Endothelial cell of umbilical vein (primary cell): Measurements from ENCODE around the gene NUTM1. TPM values are rescaled to one million over a fixed set of nuclear protein-coding genes. Genes with fewer than 3 reads are reported as not detected.

Experiments used
- BruUV-seq: library from RNA; stranded (reverse); fragments of 400-500 nt; replicated peaks from 2 replicates; lab custom pipeline; 2021; lab: Mats Ljungman, UMichigan
- CTCF ChIA-PET: fragments of 300-600, 350-600 bp; sonication (Branson Sonifier 250); formaldehyde crosslinking; loops from one replicate; lab custom pipeline; 2021; ENCODE audit warnings: antibody characterized with exemption, inconsistent platforms; lab: Charles Lee
- POLR2A ChIA-PET: fragments of 300-600, 350-600 bp; sonication (Branson Sonifier 250); formaldehyde crosslinking; loops from one replicate; lab custom pipeline; 2021; ENCODE audit warnings: antibody characterized with exemption, inconsistent platforms; lab: Charles Lee
- DNase-seq: peaks from one replicate; pipeline ENCODE4 v3.0.0-alpha.2; 2011; ENCODE audit warnings: low read depth, low spot score
- FAIRE-seq: peaks from 2 replicates; lab custom pipeline; 2011; peaks lifted over from hg19 to GRCh38; lab: Jason Lieb, UNC
- H2AFZ ChIP-seq: 2 replicates; pipeline ENCODE4 v1.6.0; 2012; ENCODE audit warnings: low read depth, low read length, control low read depth, inconsistent platforms
- H3K27ac ChIP-seq: 2 replicates; pipeline ENCODE4 v1.5.1; 2011; ENCODE audit warnings: low read depth, mild to moderate bottlenecking, control low read depth, low read length, moderate library complexity; ENCODE audit not compliant: insufficient read depth
- H3K27me3 ChIP-seq, 2 experiments: 2 replicates each; pipeline versions ENCODE4 v1.6.0 to v1.6.1; 2011; ENCODE audit warnings: low read length in 2 of 2, mixed read lengths in 1 of 2; ENCODE audit not compliant: control insufficient read depth in 2 of 2, insufficient read depth in 2 of 2
- H3K36me3 ChIP-seq, 2 experiments: 2 replicates in 1 of 2; 3 replicates in 1 of 2; pipeline ENCODE4 v1.5.1; 2011; ENCODE audit warnings: low read length in 2 of 2, mild to moderate bottlenecking in 1 of 2, moderate library complexity in 1 of 2; ENCODE audit not compliant: control insufficient read depth in 2 of 2, insufficient read depth in 2 of 2; ENCODE audit errors: extremely low read depth in 1 of 2
- H3K4me1 ChIP-seq: 3 replicates; pipeline ENCODE4 v1.5.1; 2011; ENCODE audit warnings: mild to moderate bottlenecking, low read length; ENCODE audit not compliant: control insufficient read depth, insufficient read depth; ENCODE audit errors: extremely low read depth
- H3K4me2 ChIP-seq: 2 replicates; pipeline ENCODE4 v1.6.1; 2011; ENCODE audit warnings: low read length, control low read depth, mixed read lengths; ENCODE audit not compliant: insufficient read depth
- H3K4me3 ChIP-seq, 3 experiments: fragments of 200-600 bp in 1 of 3; sonication (generic), shearing (Covaris generic) in 1 of 3; replicated peaks in 1 of 3; 2 replicates each; pipeline ENCODE4 v1.5.1; 2011 to 2016; ENCODE audit warnings: control low read depth in 3 of 3, low read length in 3 of 3, mild to moderate bottlenecking in 2 of 3, inconsistent platforms in 1 of 3, low read depth in 1 of 3, moderate library complexity in 1 of 3; ENCODE audit not compliant: insufficient read depth in 1 of 3
- H3K79me2 ChIP-seq: 2 replicates; pipeline ENCODE4 v1.6.0; 2012; ENCODE audit warnings: low read length, inconsistent platforms; ENCODE audit not compliant: control insufficient read depth, insufficient read depth
- H3K9ac ChIP-seq: replicated peaks from 2 replicates; pipeline ENCODE3; 2011; ENCODE audit warnings: low read length, control low read depth; ENCODE audit not compliant: insufficient read depth; ENCODE audit errors: extremely low read depth
- H3K9me1 ChIP-seq: replicated peaks from 3 replicates; pipeline ENCODE4 v1.6.0; 2011; ENCODE audit warnings: mild to moderate bottlenecking, low read length; ENCODE audit not compliant: control insufficient read depth, insufficient read depth; ENCODE audit errors: extremely low read depth
- H3K9me3 ChIP-seq: replicated peaks from 2 replicates; pipeline ENCODE4 v1.5.1; 2012; ENCODE audit warnings: low read length, inconsistent platforms; ENCODE audit not compliant: control insufficient read depth, insufficient read depth
- H4K20me1 ChIP-seq: replicated peaks from 2 replicates; pipeline ENCODE3; 2011; ENCODE audit warnings: mild to moderate bottlenecking, low read length; ENCODE audit not compliant: control insufficient read depth, insufficient read depth; ENCODE audit errors: extremely low read depth
- CTCF ChIP-seq, 2 donors: IDR thresholded peaks; 1 replicate in 1 of 2; 2 replicates in 1 of 2; pipeline ENCODE4 v1.5.1; 2011; ENCODE audit warnings: low read length in 2 of 2, mild to moderate bottlenecking in 2 of 2, moderate library complexity in 2 of 2, control low read depth in 1 of 2, inconsistent platforms in 1 of 2, low read depth in 1 of 2; ENCODE audit not compliant: insufficient read depth in 1 of 2; ENCODE audit errors: extremely low read depth in 1 of 2
- EZH2 ChIP-seq: IDR thresholded peaks from 2 replicates; pipeline ENCODE4 v1.6.1; 2012; ENCODE audit warnings: borderline replicate concordance, low read depth, mild to moderate bottlenecking, moderate library complexity, low read length, inconsistent platforms; ENCODE audit not compliant: severe bottlenecking
- FOS ChIP-seq: IDR thresholded peaks from 2 replicates; pipeline ENCODE4 v1.6.1; 2011; ENCODE audit warnings: mild to moderate bottlenecking, low read length, moderate library complexity, borderline replicate concordance; ENCODE audit not compliant: insufficient read depth
- GATA2 ChIP-seq: IDR thresholded peaks from 2 replicates; pipeline ENCODE4 v1.7.0; 2011; ENCODE audit warnings: low read depth, mild to moderate bottlenecking, moderate library complexity, mixed read lengths, low read length; ENCODE audit not compliant: insufficient read length, insufficient read depth
- JUN ChIP-seq: IDR thresholded peaks from 2 replicates; pipeline ENCODE4 v1.6.1; 2011; ENCODE audit warnings: borderline replicate concordance, low read depth; ENCODE audit not compliant: insufficient read length, insufficient read depth
- MAX ChIP-seq: IDR thresholded peaks from 2 replicates; pipeline ENCODE4 v1.6.1; 2011; ENCODE audit not compliant: insufficient read depth, insufficient read length
- MYC ChIP-seq: IDR thresholded peaks from one replicate; pipeline ENCODE4 v1.6.1; 2011; ENCODE audit warnings: mild to moderate bottlenecking, low read depth, low read length
- POLR2A ChIP-seq: IDR thresholded peaks from 2 replicates; pipeline ENCODE4 v1.6.1; 2012; ENCODE audit warnings: low read depth, mild to moderate bottlenecking, control low read depth, low read length
- POLR2AphosphoS5 ChIP-seq: IDR thresholded peaks from 2 replicates; pipeline ENCODE4 v1.6.1; 2012; ENCODE audit warnings: low read depth, mild to moderate bottlenecking, control low read depth, low read length, moderate library complexity; ENCODE audit not compliant: insufficient read depth
- dilution Hi-C: fragments of 300-500 bp; cut with MboI; formaldehyde crosslinking; loops from one replicate; pipeline ENCODE4 v1.15.0; 2019; ENCODE audit warnings: low sequenced_read_pairs; ENCODE audit not compliant: extremely low pct_ligation_motif_present
- intact Hi-C: fragments of 100-400 bp; cut with micrococcal nuclease; formaldehyde crosslinking; loops from one replicate; pipeline ENCODE4 v1.10.0; 2022
- polyA plus RNA-seq, 4 experiments: library from polyadenylated mRNA; depleted of rRNA in 3 of 4; stranded (reverse) in 3 of 4; unstranded in 1 of 4; fragments of >200 nt; gene quantifications; 2 replicates each; pipeline versions ENCODE4 v1.2.1 to v1.2.3, GENCODE V29; 2011 to 2012; ENCODE audit warnings: missing spikeins in 1 of 4
- total RNA-seq: library from RNA; stranded (reverse); gene quantifications from 2 replicates; pipeline ENCODE4 v1.2.3, GENCODE V29; 2021

NUTM1 gene
- total and polyA plus RNA-seq, 2 donors (not counting 3 experiments of a cell fraction or from before 2014, with no cell fraction given), result not detected

GRCh38 chr15:34365836-34366235 is 22.7 kb downstream of the NUTM1 start:
- BruUV-seq, result TSS peak; percentile 14
- peak overlapping the region; percentile 79 to 94 (median 83) for H3K4me3 ChIP-seq
- peaks cover 16% of the 10 kb centered on the region for H3K79me2 ChIP-seq
- POLR2A ChIA-PET, result no interaction called here
- H3K4me1 ChIP-seq, result peaks cover 22% of the 10 kb centered on the region
- no peaks in the 10 kb centered on the region for H3K9me1 ChIP-seq
- no peaks in the 10 kb centered on the region for H3K27me3 ChIP-seq
- H3K9me3 ChIP-seq, result no peaks in the 10 kb centered on the region
- FAIRE-seq, result no peak
- peak overlapping the region; percentile 76 for H3K4me2 ChIP-seq
- no peak overlapping the region for H3K27ac ChIP-seq
- intact Hi-C loops, result loop anchor here (2.0 kb wide), 2 partner anchors 71 to 263 kb away; partner anchors contain the start of genes GOLGA8A and PGBD4
- H4K20me1 ChIP-seq, result no peaks in the 10 kb centered on the region
- TF ChIP-seq GATA2 (no peak), MYC (no peak), CTCF (IDR thresholded peaks at IDR 0.05; ENCODE audit: extremely low read depth in 1 of 2, insufficient read depth in 1 of 2, low read depth in 1 of 2, low read length in 2 of 2) (no peak), JUN (no peak), POLR2A (no peak), EZH2 (no peak), FOS (no peak), POLR2AphosphoS5 (no peak), MAX (no peak)
- CTCF ChIA-PET, result interaction anchor here (0.8 to 4.4 kb wide), 6 partner anchors 23 to 256 kb away, joined by 3 to 94 read pairs (median 32); partner anchors contain the start of genes KATNBL1, NOP10 and NUTM1
- peak overlapping the region; percentile 26 for H3K9ac ChIP-seq
- H2AFZ ChIP-seq, result peak overlapping the region; percentile 73
- dilution Hi-C loops, result no loop called here
- no peak for DNase-seq
- peaks cover 3 to 4% of the 10 kb centered on the region in 2 experiments for H3K36me3 ChIP-seq
